Measurements from ENCODE around the gene MOCS3. TPM values are rescaled to one million over a fixed set of nuclear protein-coding genes. Genes with fewer than 3 reads are reported as not detected.

Gene MOCS3
- total RNA-seq, 1 donor = 10.5 TPM

DNA sequence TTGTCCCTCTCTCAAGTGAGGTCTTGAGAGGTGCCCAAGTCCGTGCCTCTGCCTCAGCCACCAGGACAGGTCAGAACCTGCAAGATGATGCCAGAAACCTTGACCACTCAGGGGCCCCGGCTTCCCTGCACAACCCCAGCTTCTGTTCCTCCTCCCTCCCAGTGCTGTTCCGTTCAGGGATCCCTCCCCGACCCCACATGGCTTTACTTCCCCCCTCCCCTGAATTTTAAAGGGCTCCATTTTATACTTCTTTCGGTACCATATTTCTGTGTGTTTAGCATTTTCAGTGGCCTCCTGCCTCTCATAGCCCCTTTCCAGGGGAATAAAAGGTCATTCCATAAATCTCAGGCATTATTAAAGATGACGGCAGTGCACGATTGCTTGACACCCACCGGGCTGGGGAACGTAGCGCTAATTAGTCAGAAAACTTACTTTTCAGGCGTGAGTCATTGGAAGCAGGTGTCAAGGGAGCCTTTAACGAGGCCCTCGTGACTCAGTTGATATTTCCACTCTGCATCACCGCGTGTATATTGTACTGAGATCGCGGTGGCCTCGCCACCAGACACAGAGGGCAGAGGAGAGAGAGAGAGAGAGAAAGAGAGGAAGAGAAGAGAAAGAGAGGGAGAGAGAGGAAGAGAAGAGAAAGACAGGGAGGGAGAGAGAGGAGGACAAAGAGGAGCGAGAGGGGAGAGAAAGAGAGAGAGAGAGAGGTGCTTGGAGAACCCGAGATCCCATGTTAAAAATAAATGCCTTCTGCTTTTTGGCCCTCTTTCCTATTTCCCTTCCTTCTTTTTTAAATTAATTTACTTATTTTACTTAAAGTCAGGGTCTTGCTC lies 43.0 kb downstream of the MOCS3 start:
- Histone ChIP-seq H3K36me3 (ENCODE audit: insufficient read depth, low read length) (peaks cover 2% of the 10 kb centered on the region), H3K4me1 (ENCODE audit: insufficient read depth, low read length) (peaks cover 6% of the 10 kb centered on the region), H3K79me2 (ENCODE audit: insufficient read depth, low read length) (no peaks in the 10 kb centered on the region), H3K4me3 (ENCODE audit: insufficient read depth, low read length) (no peak overlapping the region), H3K27ac (ENCODE audit: low read depth, low read length) (no peak overlapping the region), H3K27me3 (ENCODE audit: insufficient read depth, low read length) (peaks cover 4% of the 10 kb centered on the region), H3K4me2 (ENCODE audit: insufficient read depth, low read length) (no peak overlapping the region), H4K20me1 (ENCODE audit: insufficient read depth, low read length) (no peaks in the 10 kb centered on the region), H2AFZ (ENCODE audit: low read length) (no peak overlapping the region), H3K9me3 (ENCODE audit: low read depth, low read length) (no peaks in the 10 kb centered on the region)
- no peak for DNase-seq (ENCODE audit: insufficient read length, low spot score, missing footprints)
- TF ChIP-seq, protein P1, sequence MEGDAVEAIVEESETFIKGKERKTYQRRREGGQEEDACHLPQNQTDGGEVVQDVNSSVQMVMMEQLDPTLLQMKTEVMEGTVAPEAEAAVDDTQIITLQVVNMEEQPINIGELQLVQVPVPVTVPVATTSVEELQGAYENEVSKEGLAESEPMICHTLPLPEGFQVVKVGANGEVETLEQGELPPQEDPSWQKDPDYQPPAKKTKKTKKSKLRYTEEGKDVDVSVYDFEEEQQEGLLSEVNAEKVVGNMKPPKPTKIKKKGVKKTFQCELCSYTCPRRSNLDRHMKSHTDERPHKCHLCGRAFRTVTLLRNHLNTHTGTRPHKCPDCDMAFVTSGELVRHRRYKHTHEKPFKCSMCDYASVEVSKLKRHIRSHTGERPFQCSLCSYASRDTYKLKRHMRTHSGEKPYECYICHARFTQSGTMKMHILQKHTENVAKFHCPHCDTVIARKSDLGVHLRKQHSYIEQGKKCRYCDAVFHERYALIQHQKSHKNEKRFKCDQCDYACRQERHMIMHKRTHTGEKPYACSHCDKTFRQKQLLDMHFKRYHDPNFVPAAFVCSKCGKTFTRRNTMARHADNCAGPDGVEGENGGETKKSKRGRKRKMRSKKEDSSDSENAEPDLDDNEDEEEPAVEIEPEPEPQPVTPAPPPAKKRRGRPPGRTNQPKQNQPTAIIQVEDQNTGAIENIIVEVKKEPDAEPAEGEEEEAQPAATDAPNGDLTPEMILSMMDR (IDR thresholded peaks at IDR 0.05; ENCODE audit: extremely low read depth, low read depth, low read length) = no peak

DNA sequence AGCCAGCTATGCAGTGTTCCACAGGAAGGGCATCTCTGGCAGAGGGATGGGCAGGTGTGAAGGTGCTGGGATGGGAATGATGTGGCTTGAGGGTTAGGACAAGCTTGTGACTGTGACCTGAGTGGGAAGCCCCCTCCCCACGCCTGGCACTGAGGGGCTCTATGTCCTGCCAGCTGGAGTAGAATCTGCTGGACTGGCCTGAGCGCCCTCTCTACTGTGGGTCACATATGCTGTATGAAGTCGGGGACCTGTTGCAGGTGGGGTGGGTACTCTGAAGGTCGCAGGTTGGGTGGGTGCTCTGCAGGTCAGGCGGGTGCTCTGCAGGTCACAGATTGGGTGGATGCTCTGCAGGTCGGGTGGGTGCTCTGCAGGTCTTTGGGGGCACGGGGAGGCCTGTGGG lies 44.0 kb downstream of the MOCS3 start:
- Histone ChIP-seq H2AFZ (ENCODE audit: low read length) (no peak overlapping the region), H3K4me2 (ENCODE audit: insufficient read depth, low read length) (no peak overlapping the region), H3K4me3 (ENCODE audit: insufficient read depth, low read length) (no peak overlapping the region), H3K36me3 (ENCODE audit: insufficient read depth, low read length) (peaks cover 2% of the 10 kb centered on the region), H3K4me1 (ENCODE audit: insufficient read depth, low read length) (no peaks in the 10 kb centered on the region), H4K20me1 (ENCODE audit: insufficient read depth, low read length) (no peaks in the 10 kb centered on the region), H3K27me3 (ENCODE audit: insufficient read depth, low read length) (peaks cover under 1% of the 10 kb centered on the region), H3K27ac (ENCODE audit: low read depth, low read length) (no peak overlapping the region), H3K9me3 (ENCODE audit: low read depth, low read length) (no peaks in the 10 kb centered on the region), H3K79me2 (ENCODE audit: insufficient read depth, low read length) (no peaks in the 10 kb centered on the region)
- TF ChIP-seq, protein P1 (IDR thresholded peaks at IDR 0.05; ENCODE audit: extremely low read depth, low read depth, low read length) = no peak
- DNase-seq (ENCODE audit: insufficient read length, low spot score, missing footprints) = no peak

DNA sequence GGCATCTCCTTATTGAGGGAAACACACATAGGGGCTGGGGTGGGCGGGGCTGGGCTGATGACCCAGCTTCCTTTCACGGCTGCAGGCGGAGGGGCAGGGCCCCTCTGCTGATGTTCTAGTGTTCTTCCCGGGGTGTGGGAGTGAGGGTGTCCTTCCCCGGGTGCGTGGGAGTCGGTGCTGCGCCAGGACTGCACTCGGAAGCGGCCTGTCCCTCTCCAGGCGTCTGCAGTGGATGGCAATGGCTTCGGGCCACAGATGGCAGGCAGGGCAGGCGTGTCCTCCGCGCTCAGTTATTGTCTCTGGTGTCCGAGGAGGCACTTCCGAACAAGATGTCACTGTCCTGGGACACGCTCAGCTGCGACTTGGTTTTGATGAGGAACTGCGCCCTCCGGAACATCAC lies 45.1 kb downstream of the MOCS3 start:
- H3K4me1 ChIP-seq (ENCODE audit: insufficient read depth, low read length) = no peaks in the 10 kb centered on the region

DNA sequence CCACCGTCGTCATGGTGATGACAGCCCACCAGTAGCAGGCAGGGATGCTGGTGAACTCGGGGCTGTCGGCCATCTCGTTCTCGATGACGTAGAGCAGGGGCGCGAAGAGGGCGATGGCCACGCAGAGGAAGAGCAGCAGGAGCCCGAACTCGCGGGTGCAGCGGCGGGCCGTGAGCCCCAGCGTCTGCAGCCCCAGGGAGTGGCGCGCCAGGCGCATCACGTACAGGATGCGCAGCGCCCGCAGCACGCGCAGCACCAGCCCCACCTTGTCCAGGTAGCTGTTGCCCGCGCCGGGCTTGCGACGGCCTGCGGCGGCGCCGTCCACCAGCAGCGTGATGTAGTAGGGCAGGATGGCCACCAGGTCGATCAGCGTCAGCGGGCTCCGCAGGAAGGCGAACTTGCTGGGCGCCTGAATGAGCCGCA lies 45.7 kb downstream of the MOCS3 start:
- H3K27me3 ChIP-seq (ENCODE audit: insufficient read depth, low read length) = no peaks in the 10 kb centered on the region
- no peak overlapping the region for H3K27ac ChIP-seq (ENCODE audit: low read depth, low read length)
- TF ChIP-seq, protein P1 (IDR thresholded peaks at IDR 0.05; ENCODE audit: extremely low read depth, low read depth, low read length) = no peak
- no peak overlapping the region for H3K4me2 ChIP-seq (ENCODE audit: insufficient read depth, low read length)
- DNase-seq (ENCODE audit: insufficient read length, low spot score, missing footprints) = no peak
- H4K20me1 ChIP-seq (ENCODE audit: insufficient read depth, low read length) = no peaks in the 10 kb centered on the region
- no peak overlapping the region for H2AFZ ChIP-seq (ENCODE audit: low read length)
- no peaks in the 10 kb centered on the region for H3K4me1 ChIP-seq (ENCODE audit: insufficient read depth, low read length)
- no peaks in the 10 kb centered on the region for H3K9me3 ChIP-seq (ENCODE audit: low read depth, low read length)
- H3K36me3 ChIP-seq (ENCODE audit: insufficient read depth, low read length) = peaks cover 6% of the 10 kb centered on the region
- H3K4me3 ChIP-seq (ENCODE audit: insufficient read depth, low read length) = no peak overlapping the region
- no peaks in the 10 kb centered on the region for H3K79me2 ChIP-seq (ENCODE audit: insufficient read depth, low read length)

More for the DNA sequence above, 45.1 kb downstream of the MOCS3 start:
- Histone ChIP-seq H3K4me3 (ENCODE audit: insufficient read depth, low read length) (no peak overlapping the region), H3K36me3 (ENCODE audit: insufficient read depth, low read length) (peaks cover 2% of the 10 kb centered on the region), H3K27ac (ENCODE audit: low read depth, low read length) (no peak overlapping the region), H2AFZ (ENCODE audit: low read length) (no peak overlapping the region), H4K20me1 (ENCODE audit: insufficient read depth, low read length) (no peaks in the 10 kb centered on the region), H3K79me2 (ENCODE audit: insufficient read depth, low read length) (no peaks in the 10 kb centered on the region), H3K27me3 (ENCODE audit: insufficient read depth, low read length) (no peaks in the 10 kb centered on the region), H3K4me2 (ENCODE audit: insufficient read depth, low read length) (no peak overlapping the region), H3K9me3 (ENCODE audit: low read depth, low read length) (no peaks in the 10 kb centered on the region)
- DNase-seq (ENCODE audit: insufficient read length, low spot score, missing footprints) = no peak
- TF ChIP-seq, protein P1 (IDR thresholded peaks at IDR 0.05; ENCODE audit: extremely low read depth, low read depth, low read length) = no peak
